ENCODE results near the gene VAV3.
"Not testable (repeated sequence)": the region's sequence is repeated elsewhere in the genome, so short reads cannot be mapped to it uniquely, and the experiment has no call there.

Gene VAV3

GRCh38 chr1:107897438-107898345, 67.3 kb downstream of the VAV3 start:
- H3K36me3 ChIP-seq (replicated peaks) = no peaks in the 10 kb centered on the region

GRCh38 chr1:107896936-107897335, 68.0 kb downstream of the VAV3 start:
- no peaks in the 10 kb centered on the region for H3K27me3 ChIP-seq (replicated peaks)
- no peak overlapping the region for H3K27ac ChIP-seq
- in situ Hi-C loops (cut with HindIII; ENCODE audit: low pct_ligation_motif_present, low sequenced_read_pairs) = no loop called here
- no peak overlapping the region for H3K4me3 ChIP-seq (ENCODE audit: low read depth, low read length)
- H3K36me3 ChIP-seq (replicated peaks) = no peaks in the 10 kb centered on the region
- DNase-seq = no peak
- TF ChIP-seq CTCF (IDR thresholded peaks at IDR 0.05; ENCODE audit: low read depth, low read length, missing control alignments) = no peak

More at GRCh38 chr1:107897438-107898345, 67.3 kb downstream of the VAV3 start:
- TF ChIP-seq CTCF (IDR thresholded peaks at IDR 0.05; ENCODE audit: low read depth, low read length, missing control alignments) = no peak
- H3K27me3 ChIP-seq (replicated peaks) = no peaks in the 10 kb centered on the region
- H3K27ac ChIP-seq = no peak overlapping the region
- DNase-seq = no peak
- in situ Hi-C loops (cut with HindIII; ENCODE audit: low pct_ligation_motif_present, low sequenced_read_pairs) = no loop called here
- H3K4me3 ChIP-seq (ENCODE audit: low read depth, low read length) = no peak overlapping the region

GRCh38 chr1:107896401-107896800, 68.6 kb downstream of the VAV3 start:
- Histone ChIP-seq H3K4me3 (ENCODE audit: low read depth, low read length) (no peak overlapping the region), H3K27ac (no peak overlapping the region), H3K36me3 (replicated peaks) (no peaks in the 10 kb centered on the region), H3K27me3 (replicated peaks) (no peaks in the 10 kb centered on the region)
- in situ Hi-C loops (cut with HindIII; ENCODE audit: low pct_ligation_motif_present, low sequenced_read_pairs) = no loop called here
- no peak for TF ChIP-seq CTCF (IDR thresholded peaks at IDR 0.05; ENCODE audit: low read depth, low read length, missing control alignments)
- DNase-seq = no peak

- in situ Hi-C loops (cut with HindIII; ENCODE audit: low pct_ligation_motif_present, low sequenced_read_pairs) = no loop called here
- H3K4me3 ChIP-seq (ENCODE audit: low read depth, low read length) = no peak overlapping the region
- no peak for DNase-seq
These were observed 69.4 kb downstream of the VAV3 start for GRCh38 chr1:107895403-107896191.

GRCh38 chr1:107894605-107895004, 70.4 kb downstream of the VAV3 start:
- Histone ChIP-seq H3K27me3 (replicated peaks) (no peaks in the 10 kb centered on the region), H3K4me3 (ENCODE audit: low read depth, low read length) (no peak overlapping the region), H3K36me3 (replicated peaks) (no peaks in the 10 kb centered on the region), H3K27ac (no peak overlapping the region)
- no peak for TF ChIP-seq CTCF (IDR thresholded peaks at IDR 0.05; ENCODE audit: low read depth, low read length, missing control alignments)
- in situ Hi-C loops (cut with HindIII; ENCODE audit: low pct_ligation_motif_present, low sequenced_read_pairs) = no loop called here
- no peak for DNase-seq

More at GRCh38 chr1:107895403-107896191, 69.4 kb downstream of the VAV3 start:
- no peak for TF ChIP-seq CTCF (IDR thresholded peaks at IDR 0.05; ENCODE audit: low read depth, low read length, missing control alignments)
- Histone ChIP-seq H3K27ac (no peak overlapping the region), H3K27me3 (replicated peaks) (no peaks in the 10 kb centered on the region), H3K36me3 (replicated peaks) (no peaks in the 10 kb centered on the region)

- H3K4me3 ChIP-seq (ENCODE audit: low read depth, low read length); in situ Hi-C loops (cut with HindIII; ENCODE audit: low pct_ligation_motif_present, low sequenced_read_pairs); H3K27me3 ChIP-seq (replicated peaks); DNase-seq; H3K36me3 ChIP-seq (replicated peaks); H3K27ac ChIP-seq: not testable (repeated sequence)
These were observed 71.6 kb downstream of the VAV3 start for GRCh38 chr1:107893350-107893749.
